ENCODE results near the gene IZUMO2.

IZUMO2 gene

GRCh38 chr19:50178320-50178719, 15.2 kb upstream of the IZUMO2 start:
- no peaks in the 10 kb centered on the region for H3K4me1 Mint-ChIP-seq
- H3K36me3 Mint-ChIP-seq (ENCODE audit: insufficient read depth), result peaks cover 2% of the 10 kb centered on the region
- DNase-seq (ENCODE audit: low spot score in 2 of 2) (no peak), ATAC-seq (replicated peaks; ENCODE audit: extremely low read depth, poor library complexity, severe bottlenecking) (no peak)
- H3K27ac Mint-ChIP-seq (ENCODE audit: low read depth), result no peak overlapping the region
- peaks cover 14% of the 10 kb centered on the region for H3K27me3 Mint-ChIP-seq
- no peaks in the 10 kb centered on the region for H3K9me3 Mint-ChIP-seq
- no peak overlapping the region for H3K4me3 Mint-ChIP-seq

GRCh38 chr19:50176775-50177174, 13.7 kb upstream of the IZUMO2 start:
- Mint-ChIP-seq H3K9me3 (no peaks in the 10 kb centered on the region), H3K27me3 (peaks cover 26% of the 10 kb centered on the region), H3K4me1 (no peaks in the 10 kb centered on the region), H3K27ac (ENCODE audit: low read depth) (no peak overlapping the region), H3K36me3 (ENCODE audit: insufficient read depth) (peaks cover 2% of the 10 kb centered on the region), H3K4me3 (no peak overlapping the region)
- no peak for ATAC-seq (replicated peaks; ENCODE audit: extremely low read depth, poor library complexity, severe bottlenecking)
- no peak for DNase-seq (ENCODE audit: low spot score in 2 of 2)

DNA sequence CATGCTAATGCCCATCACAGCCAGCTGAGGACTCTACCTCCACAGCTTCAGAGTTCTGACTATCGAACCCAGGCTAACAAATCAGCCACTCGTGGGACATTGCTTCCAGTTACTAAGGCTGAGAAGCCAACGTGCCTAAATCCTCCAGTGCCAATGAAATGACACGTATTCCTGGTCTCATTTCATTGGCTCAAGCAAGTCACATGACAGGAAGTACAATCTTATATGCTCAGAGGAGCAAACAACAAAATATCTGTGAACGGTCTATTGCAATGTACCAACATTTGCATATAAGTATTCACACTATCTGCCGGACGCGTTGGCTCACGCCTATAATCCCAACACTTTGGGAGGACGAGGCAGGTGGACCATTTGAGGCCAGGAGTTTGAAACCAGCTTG, 12.8 kb upstream of the IZUMO2 start:
- H3K36me3 Mint-ChIP-seq (ENCODE audit: insufficient read depth), result peaks cover 2% of the 10 kb centered on the region
- H3K4me3 Mint-ChIP-seq, result no peak overlapping the region
- ATAC-seq (replicated peaks; ENCODE audit: extremely low read depth, poor library complexity, severe bottlenecking), result no peak
- H3K4me1 Mint-ChIP-seq, result no peaks in the 10 kb centered on the region
- DNase-seq (ENCODE audit: low spot score in 2 of 2), result no peak
- H3K27me3 Mint-ChIP-seq, result peaks cover 26% of the 10 kb centered on the region
- no peak overlapping the region for H3K27ac Mint-ChIP-seq (ENCODE audit: low read depth)
- no peaks in the 10 kb centered on the region for H3K9me3 Mint-ChIP-seq

DNA sequence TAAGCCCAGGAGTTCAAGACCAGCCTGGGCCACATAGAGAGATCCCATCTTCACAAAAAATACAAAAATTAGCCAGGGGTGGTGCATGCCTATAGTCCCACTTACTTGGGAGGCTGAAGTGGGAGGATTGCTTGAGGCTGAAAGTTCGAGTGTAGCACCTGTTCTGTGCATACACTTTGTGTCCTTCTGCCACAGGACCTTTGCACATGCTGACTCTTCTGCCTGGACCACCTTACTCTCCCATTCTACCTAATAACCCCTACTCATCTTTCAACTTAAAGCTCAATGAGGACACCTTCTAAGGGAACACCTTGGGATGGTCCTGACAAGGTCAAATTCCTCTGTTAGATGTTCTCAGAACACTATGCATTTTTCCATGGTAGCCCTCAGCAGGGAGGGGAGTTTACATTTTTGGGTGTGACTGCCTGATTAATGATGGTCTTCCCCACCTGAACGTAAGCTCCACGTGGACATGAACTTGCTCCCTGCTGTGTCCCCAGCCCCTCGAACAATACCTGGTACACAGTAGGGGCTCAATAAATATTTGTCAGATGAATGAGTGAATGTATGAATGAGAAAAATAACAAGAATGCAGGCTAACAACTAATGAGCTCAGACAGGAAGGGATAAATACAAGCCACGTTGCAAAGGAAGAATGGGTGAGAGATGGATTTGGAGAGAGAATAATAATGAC, 11.2 kb upstream of the IZUMO2 start:
- DNase-seq (ENCODE audit: low spot score in 2 of 2) (no peak), ATAC-seq (replicated peaks; ENCODE audit: extremely low read depth, poor library complexity, severe bottlenecking) (no peak)
- Mint-ChIP-seq H3K4me1 (no peaks in the 10 kb centered on the region), H3K36me3 (ENCODE audit: insufficient read depth) (peaks cover 2% of the 10 kb centered on the region), H3K27me3 (peaks cover 26% of the 10 kb centered on the region), H3K9me3 (no peaks in the 10 kb centered on the region), H3K4me3 (no peak overlapping the region), H3K27ac (ENCODE audit: low read depth) (no peak overlapping the region)

- Mint-ChIP-seq H3K27ac (ENCODE audit: low read depth) (no peak overlapping the region), H3K36me3 (ENCODE audit: insufficient read depth) (peaks cover 2% of the 10 kb centered on the region), H3K4me1 (no peaks in the 10 kb centered on the region), H3K9me3 (no peaks in the 10 kb centered on the region), H3K27me3 (peaks cover 30% of the 10 kb centered on the region), H3K4me3 (no peak overlapping the region)
- ATAC-seq (replicated peaks; ENCODE audit: extremely low read depth, poor library complexity, severe bottlenecking) (no peak), DNase-seq (ENCODE audit: low spot score in 2 of 2) (no peak)
Observed at GRCh38 chr19:50173127-50173526, 10.0 kb upstream of the IZUMO2 start.

- Mint-ChIP-seq H3K4me3 (no peak overlapping the region), H3K36me3 (ENCODE audit: insufficient read depth) (peaks cover 2% of the 10 kb centered on the region), H3K27me3 (peaks cover 30% of the 10 kb centered on the region), H3K27ac (ENCODE audit: low read depth) (no peak overlapping the region), H3K4me1 (no peaks in the 10 kb centered on the region), H3K9me3 (no peaks in the 10 kb centered on the region)
- ATAC-seq (replicated peaks; ENCODE audit: extremely low read depth, poor library complexity, severe bottlenecking) (no peak), DNase-seq (ENCODE audit: low spot score in 2 of 2) (no peak)
Observed at GRCh38 chr19:50172726-50173125, 9.6 kb upstream of the IZUMO2 start.

GRCh38 chr19:50171752-50172151, 8.7 kb upstream of the IZUMO2 start:
- Mint-ChIP-seq H3K9me3 (no peaks in the 10 kb centered on the region), H3K27ac (ENCODE audit: low read depth) (no peak overlapping the region), H3K36me3 (ENCODE audit: insufficient read depth) (peaks cover 5% of the 10 kb centered on the region), H3K4me3 (no peak overlapping the region), H3K4me1 (no peaks in the 10 kb centered on the region), H3K27me3 (peaks cover 40% of the 10 kb centered on the region)
- DNase-seq (ENCODE audit: low spot score in 2 of 2) (no peak), ATAC-seq (replicated peaks; ENCODE audit: extremely low read depth, poor library complexity, severe bottlenecking) (no peak)

DNA sequence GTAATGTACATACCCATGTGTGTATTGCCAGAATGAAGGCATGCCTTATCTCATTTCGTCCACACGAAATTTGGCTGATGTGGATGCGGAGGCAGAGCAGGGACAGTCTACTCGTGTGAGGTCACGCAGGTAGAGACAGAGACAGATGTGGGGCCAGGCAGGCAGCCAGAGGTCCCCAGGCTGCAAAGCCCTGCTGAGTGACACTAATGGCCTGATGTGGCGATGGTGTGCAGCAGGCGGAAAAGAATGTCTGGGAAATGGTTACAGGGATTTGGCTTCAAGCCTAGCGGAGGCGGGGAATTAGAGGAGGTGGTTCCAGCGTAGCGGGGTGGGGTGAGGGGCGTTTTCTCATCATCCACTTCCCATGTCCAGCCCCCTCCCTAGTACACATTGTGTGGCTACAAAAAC, 4.2 kb upstream of the IZUMO2 start:
- ATAC-seq (replicated peaks; ENCODE audit: extremely low read depth, poor library complexity, severe bottlenecking) (no peak), DNase-seq (ENCODE audit: low spot score in 2 of 2) (no peak)
- peaks cover 39% of the 10 kb centered on the region for H3K27me3 Mint-ChIP-seq
- H3K4me1 Mint-ChIP-seq, result no peaks in the 10 kb centered on the region
- no peak overlapping the region for H3K4me3 Mint-ChIP-seq
- H3K36me3 Mint-ChIP-seq (ENCODE audit: insufficient read depth), result peaks cover 2% of the 10 kb centered on the region
- H3K9me3 Mint-ChIP-seq, result no peaks in the 10 kb centered on the region
- no peak overlapping the region for H3K27ac Mint-ChIP-seq (ENCODE audit: low read depth)

- Mint-ChIP-seq H3K27ac (ENCODE audit: low read depth) (no peak overlapping the region), H3K36me3 (ENCODE audit: insufficient read depth) (no peaks in the 10 kb centered on the region), H3K27me3 (peaks cover 12% of the 10 kb centered on the region), H3K4me1 (no peaks in the 10 kb centered on the region), H3K9me3 (peaks cover 12% of the 10 kb centered on the region), H3K4me3 (no peak overlapping the region)
- DNase-seq (ENCODE audit: low spot score in 2 of 2) (no peak), ATAC-seq (replicated peaks; ENCODE audit: extremely low read depth, poor library complexity, severe bottlenecking) (no peak)
Observed at GRCh38 chr19:50159078-50159477, 4.0 kb downstream of the IZUMO2 start.

GRCh38 chr19:50158577-50158976, 4.5 kb downstream of the IZUMO2 start:
- Mint-ChIP-seq H3K27ac (ENCODE audit: low read depth) (no peak overlapping the region), H3K4me3 (no peak overlapping the region), H3K9me3 (peaks cover 12% of the 10 kb centered on the region), H3K27me3 (peaks cover 14% of the 10 kb centered on the region), H3K36me3 (ENCODE audit: insufficient read depth) (no peaks in the 10 kb centered on the region), H3K4me1 (no peaks in the 10 kb centered on the region)
- ATAC-seq (replicated peaks; ENCODE audit: extremely low read depth, poor library complexity, severe bottlenecking) (no peak), DNase-seq (ENCODE audit: low spot score in 2 of 2) (no peak)

GRCh38 chr19:50155520-50156109, 7.5 kb downstream of the IZUMO2 start:
- Mint-ChIP-seq H3K27me3 (peaks cover 15% of the 10 kb centered on the region), H3K4me3 (no peak overlapping the region)

DNA sequence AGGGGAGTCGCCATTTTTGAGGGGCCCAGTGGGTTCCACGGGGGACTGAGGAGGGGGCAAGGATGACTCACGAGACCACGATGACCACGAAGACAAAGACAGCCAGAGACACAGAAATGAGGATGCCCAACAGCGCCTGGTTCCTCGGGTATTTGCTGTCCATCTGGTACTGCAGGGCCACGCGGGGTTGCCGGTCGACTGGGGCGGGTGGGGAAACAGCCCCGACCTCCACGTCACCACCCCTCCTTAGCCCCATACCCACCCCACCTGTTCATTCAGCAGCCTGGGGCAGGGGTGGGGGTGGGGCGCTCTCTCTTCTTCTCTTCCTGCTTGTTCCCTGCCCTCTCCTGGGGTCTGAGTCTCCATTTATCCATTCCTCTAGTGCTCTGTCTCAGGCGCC, 8.6 kb downstream of the IZUMO2 start:
- peaks cover 24% of the 10 kb centered on the region for H3K27me3 Mint-ChIP-seq
- no peaks in the 10 kb centered on the region for H3K36me3 Mint-ChIP-seq (ENCODE audit: insufficient read depth)
- H3K4me3 Mint-ChIP-seq, result no peak overlapping the region
- H3K9me3 Mint-ChIP-seq, result peaks cover 12% of the 10 kb centered on the region
- ATAC-seq (replicated peaks; ENCODE audit: extremely low read depth, poor library complexity, severe bottlenecking) (no peak), DNase-seq (ENCODE audit: low spot score in 2 of 2) (no peak)
- H3K4me1 Mint-ChIP-seq, result no peaks in the 10 kb centered on the region
- H3K27ac Mint-ChIP-seq (ENCODE audit: low read depth), result no peak overlapping the region

More at GRCh38 chr19:50155520-50156109, 7.5 kb downstream of the IZUMO2 start:
- no peak overlapping the region for H3K27ac Mint-ChIP-seq (ENCODE audit: low read depth)
- H3K36me3 Mint-ChIP-seq (ENCODE audit: insufficient read depth), result no peaks in the 10 kb centered on the region
- H3K9me3 Mint-ChIP-seq, result peaks cover 12% of the 10 kb centered on the region
- DNase-seq (ENCODE audit: low spot score in 2 of 2), result no peak
- ATAC-seq (replicated peaks; ENCODE audit: extremely low read depth, poor library complexity, severe bottlenecking), result no peak
- no peaks in the 10 kb centered on the region for H3K4me1 Mint-ChIP-seq

DNA sequence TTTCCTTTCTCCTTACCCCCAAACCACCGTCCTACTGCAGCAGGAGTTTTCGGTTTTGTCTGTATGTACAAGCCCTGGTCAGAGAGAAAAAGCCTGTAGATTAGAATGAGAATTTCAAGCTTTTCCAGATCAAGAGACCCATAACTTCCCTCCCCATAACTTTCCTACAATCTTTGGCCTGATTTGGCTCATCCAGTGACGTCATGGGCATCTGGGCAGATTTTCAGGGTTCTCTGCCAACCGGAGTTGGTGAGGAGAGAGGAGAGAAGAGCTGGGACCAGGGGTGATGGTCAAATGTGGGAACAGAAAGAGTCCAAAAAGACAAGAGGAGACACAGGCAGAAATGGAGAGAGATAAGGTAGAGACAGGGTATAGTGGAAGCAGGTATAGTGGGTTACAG, 10.5 kb downstream of the IZUMO2 start:
- Mint-ChIP-seq H3K9me3 (peaks cover 6% of the 10 kb centered on the region), H3K4me3 (no peak overlapping the region), H3K4me1 (peaks cover under 1% of the 10 kb centered on the region), H3K27me3 (peaks cover 42% of the 10 kb centered on the region), H3K27ac (ENCODE audit: low read depth) (no peak overlapping the region), H3K36me3 (ENCODE audit: insufficient read depth) (no peaks in the 10 kb centered on the region)
- ATAC-seq (replicated peaks; ENCODE audit: extremely low read depth, poor library complexity, severe bottlenecking) (no peak), DNase-seq (ENCODE audit: low spot score in 2 of 2) (no peak)

All from central memory CD8-positive, alpha-beta T cell (primary cell).